ENCODE data around the gene DCAF15.

DCAF15 gene

GRCh38 chr19:13909430-13909829 lies 42.9 kb upstream of the DCAF15 start:
- H3K4me3 ChIP-seq (ENCODE audit: low read depth, low read length), result no peak overlapping the region
- TF ChIP-seq, protein P1, sequence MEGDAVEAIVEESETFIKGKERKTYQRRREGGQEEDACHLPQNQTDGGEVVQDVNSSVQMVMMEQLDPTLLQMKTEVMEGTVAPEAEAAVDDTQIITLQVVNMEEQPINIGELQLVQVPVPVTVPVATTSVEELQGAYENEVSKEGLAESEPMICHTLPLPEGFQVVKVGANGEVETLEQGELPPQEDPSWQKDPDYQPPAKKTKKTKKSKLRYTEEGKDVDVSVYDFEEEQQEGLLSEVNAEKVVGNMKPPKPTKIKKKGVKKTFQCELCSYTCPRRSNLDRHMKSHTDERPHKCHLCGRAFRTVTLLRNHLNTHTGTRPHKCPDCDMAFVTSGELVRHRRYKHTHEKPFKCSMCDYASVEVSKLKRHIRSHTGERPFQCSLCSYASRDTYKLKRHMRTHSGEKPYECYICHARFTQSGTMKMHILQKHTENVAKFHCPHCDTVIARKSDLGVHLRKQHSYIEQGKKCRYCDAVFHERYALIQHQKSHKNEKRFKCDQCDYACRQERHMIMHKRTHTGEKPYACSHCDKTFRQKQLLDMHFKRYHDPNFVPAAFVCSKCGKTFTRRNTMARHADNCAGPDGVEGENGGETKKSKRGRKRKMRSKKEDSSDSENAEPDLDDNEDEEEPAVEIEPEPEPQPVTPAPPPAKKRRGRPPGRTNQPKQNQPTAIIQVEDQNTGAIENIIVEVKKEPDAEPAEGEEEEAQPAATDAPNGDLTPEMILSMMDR (IDR thresholded peaks at IDR 0.05; ENCODE audit: control insufficient read depth, extremely low read depth, insufficient read depth), result no peak
- no peak for DNase-seq (ENCODE audit: low read depth)

DNA sequence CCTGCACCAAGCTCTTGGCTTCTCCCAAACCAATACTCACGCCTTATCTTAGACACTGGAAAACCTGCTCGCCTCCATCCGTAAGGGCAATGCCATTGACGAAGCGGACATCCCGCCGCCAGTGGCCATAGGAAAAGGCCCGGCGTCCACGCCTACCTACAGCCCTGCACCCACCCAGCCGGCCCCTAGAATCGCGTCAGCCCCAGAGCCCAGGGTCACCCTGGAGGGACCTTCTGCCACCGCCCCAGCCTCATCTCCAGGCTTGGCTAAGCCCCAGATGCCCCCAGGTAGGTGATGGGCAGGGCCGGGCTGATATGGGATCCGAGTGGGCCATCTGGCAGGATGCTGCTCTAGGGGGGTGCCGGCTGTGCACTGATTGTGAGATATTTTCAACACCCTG lies 39.0 kb upstream of the DCAF15 start:
- TF ChIP-seq, protein P1 (IDR thresholded peaks at IDR 0.05; ENCODE audit: control insufficient read depth, extremely low read depth, insufficient read depth), result no peak
- no peak overlapping the region for H3K4me3 ChIP-seq (ENCODE audit: low read depth, low read length)
- DNase-seq (ENCODE audit: low read depth), result no peak

- DNase-seq (ENCODE audit: low read depth), result no peak
- TF ChIP-seq, protein P1 (IDR thresholded peaks at IDR 0.05; ENCODE audit: control insufficient read depth, extremely low read depth, insufficient read depth), result no peak
- H3K4me3 ChIP-seq (ENCODE audit: low read depth, low read length), result no peak overlapping the region
Measured at GRCh38 chr19:13914777-13915176, 37.5 kb upstream of the DCAF15 start.

- DNase-seq (ENCODE audit: low read depth), result no peak
- TF ChIP-seq, protein P1 (IDR thresholded peaks at IDR 0.05; ENCODE audit: control insufficient read depth, extremely low read depth, insufficient read depth), result no peak
- H3K4me3 ChIP-seq (ENCODE audit: low read depth, low read length), result no peak overlapping the region
Measured at GRCh38 chr19:13917888-13918406, 34.4 kb upstream of the DCAF15 start.

DNA sequence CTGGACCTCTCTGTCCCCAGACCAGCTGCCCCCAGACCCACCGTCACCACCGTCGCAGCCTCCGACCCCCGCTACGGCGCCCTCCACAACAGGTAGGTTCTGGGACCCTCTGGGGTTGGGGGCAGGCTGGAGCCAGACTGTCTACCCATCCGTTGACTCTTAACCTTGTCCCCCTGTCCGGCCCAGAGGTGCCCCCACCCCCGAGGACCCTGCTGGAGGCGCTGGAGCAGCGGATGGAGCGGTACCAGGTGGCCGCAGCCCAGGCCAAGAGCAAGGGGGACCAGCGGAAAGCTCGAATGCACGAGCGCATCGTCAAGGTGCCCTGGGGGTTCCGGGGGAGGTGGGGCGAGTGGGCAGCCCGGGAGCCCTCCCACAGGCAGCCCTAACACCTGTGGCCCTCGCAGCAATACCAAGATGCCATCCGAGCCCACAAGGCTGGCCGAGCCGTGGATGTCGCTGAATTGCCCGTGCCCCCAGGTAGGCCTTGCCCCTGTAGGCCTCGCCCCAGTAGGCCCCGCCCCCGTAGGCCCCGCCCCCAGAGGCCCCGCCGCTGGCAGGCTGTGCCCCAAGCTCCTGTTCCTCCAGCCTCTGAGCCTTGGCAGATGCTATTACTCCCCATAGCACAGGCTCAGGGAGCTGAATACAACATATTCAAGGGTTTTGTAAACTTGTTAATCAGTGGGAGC lies 33.4 kb upstream of the DCAF15 start:
- no peak overlapping the region for H3K4me3 ChIP-seq (ENCODE audit: low read depth, low read length)
- DNase-seq (ENCODE audit: low read depth), result no peak
- TF ChIP-seq, protein P1 (IDR thresholded peaks at IDR 0.05; ENCODE audit: control insufficient read depth, extremely low read depth, insufficient read depth), result no peak

DNA sequence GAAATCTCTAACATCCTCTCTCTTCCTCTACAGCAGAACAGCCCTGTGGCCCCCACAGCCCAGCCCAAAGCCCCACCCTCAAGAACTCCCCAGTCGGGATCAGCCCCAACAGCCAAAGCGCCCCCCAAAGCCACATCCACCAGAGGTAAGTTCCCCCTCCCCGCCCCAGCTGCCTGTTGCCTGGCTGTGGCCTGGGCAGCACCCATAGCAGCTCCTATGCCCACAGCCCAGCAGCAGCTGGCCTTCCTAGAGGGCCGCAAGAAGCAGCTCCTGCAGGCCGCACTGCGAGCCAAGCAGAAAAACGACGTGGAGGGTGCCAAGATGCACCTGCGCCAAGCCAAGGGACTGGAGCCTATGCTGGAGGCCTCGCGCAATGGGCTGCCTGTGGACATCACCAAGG lies 31.8 kb upstream of the DCAF15 start:
- no peak for DNase-seq (ENCODE audit: low read depth)
- TF ChIP-seq, protein P1 (IDR thresholded peaks at IDR 0.05; ENCODE audit: control insufficient read depth, extremely low read depth, insufficient read depth), result no peak
- H3K4me3 ChIP-seq (ENCODE audit: low read depth, low read length), result no peak overlapping the region
